Measurements from ENCODE around the gene GPATCH1. TPM values are rescaled to one million over a fixed set of nuclear protein-coding genes. Genes with fewer than 3 reads are reported as not detected.

The GPATCH1 gene
- total and polyA plus RNA-seq, 2 of the 13 experiments (the other 11 are each of a cell fraction or from before 2014, with no cell fraction given), result 6.8 to 6.9 TPM

DNA sequence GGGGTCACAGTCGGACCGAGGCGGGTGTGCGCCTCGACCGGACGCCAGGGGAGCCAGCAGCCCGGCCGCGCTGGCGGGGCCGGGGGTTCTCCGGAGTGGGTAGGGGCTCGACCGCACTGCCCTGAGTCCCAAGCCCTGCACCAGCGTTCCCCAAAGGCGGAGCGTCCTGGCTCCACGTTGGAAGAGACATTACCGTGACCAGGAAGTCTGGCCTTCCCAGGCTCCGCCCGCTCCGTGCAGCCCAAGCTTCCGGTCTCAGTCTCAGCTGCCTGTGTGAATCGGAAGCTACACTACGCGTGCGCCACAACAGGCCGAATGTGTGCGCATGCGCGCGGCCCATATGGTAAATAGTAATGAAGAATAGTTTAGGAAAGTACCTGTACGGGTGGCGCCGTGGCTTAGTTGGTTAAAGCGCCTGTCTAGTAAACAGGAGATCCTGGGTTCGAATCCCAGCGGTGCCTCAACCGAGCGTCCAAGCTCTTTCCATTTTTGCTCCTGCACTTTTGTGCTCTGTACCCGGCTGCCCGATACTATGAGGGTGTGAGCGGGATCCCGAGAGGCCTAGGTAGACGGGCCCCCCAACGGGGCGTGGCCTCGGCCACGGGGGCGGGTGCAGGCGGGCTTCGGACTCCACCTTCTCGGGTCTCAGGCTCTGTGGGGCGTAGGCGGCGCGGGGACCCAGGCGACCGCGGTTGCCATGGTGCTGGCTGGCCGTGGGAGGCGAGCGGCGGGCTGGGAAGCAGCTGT lies 95.9 kb downstream of the GPATCH1 start (continued):
- TF ChIP-seq ZFP82 (CRISPR knock-in tag; IDR thresholded peaks at IDR 0.05; ENCODE audit: borderline replicate concordance) (0 out of 2 replicates have a peak, but pooled peaks have one; percentile 33), SPEN (CRISPR knock-in tag; IDR thresholded peaks at IDR 0.05; ENCODE audit: low read depth) (peak; percentile 55; the same call in 1 of the 2 replicates), POLR2G (IDR thresholded peaks at IDR 0.05; ENCODE audit: low read depth, low read length) (peak; percentile 98), ZSCAN21 (CRISPR knock-in tag; IDR thresholded peaks at IDR 0.05; ENCODE audit: borderline replicate concordance) (peak; percentile 88), ZBTB7B (CRISPR knock-in tag; IDR thresholded peaks at IDR 0.05) (peak; percentile 26), ZNF24 (IDR thresholded peaks at IDR 0.05) (peak; percentile 99), RFX3 (CRISPR knock-in tag; IDR thresholded peaks at IDR 0.05) (peak; percentile 83), ZC3H13 (CRISPR knock-in tag; IDR thresholded peaks at IDR 0.05) (peak; percentile 15; the same call in 1 of the 2 replicates), NONO (IDR thresholded peaks at IDR 0.05) (no peak), NONO (CRISPR knock-in tag; conservative IDR thresholded peaks at IDR 0.05) (peak; percentile 73), ZFP37 (CRISPR knock-in tag; IDR thresholded peaks at IDR 0.05; ENCODE audit: borderline replicate concordance) (0 out of 2 replicates have a peak, but pooled peaks have one; percentile 16), SALL1 (CRISPR knock-in tag; IDR thresholded peaks at IDR 0.05) (peak; percentile 78), CBFB (CRISPR knock-in tag; IDR thresholded peaks at IDR 0.05) (peak; percentile 52; the same call in 1 of the 2 replicates), KDM3A (CRISPR knock-in tag; IDR thresholded peaks at IDR 0.05; ENCODE audit: low read depth) (peak; percentile 39; the same call in 1 of the 2 replicates), HDAC1 (CRISPR knock-in tag; IDR thresholded peaks at IDR 0.05) (peak; percentile 92; the same call in 1 of the 2 replicates), NFATC3 (CRISPR knock-in tag; IDR thresholded peaks at IDR 0.05) (peak; percentile 52; the same call in 1 of the 2 replicates), ZNF616 (CRISPR knock-in tag; IDR thresholded peaks at IDR 0.05; ENCODE audit: low read depth) (no peak), AKAP8 (CRISPR knock-in tag; IDR thresholded peaks at IDR 0.05) (0 out of 2 replicates have a peak, but pooled peaks have one; percentile 69), GZF1 (CRISPR knock-in tag; IDR thresholded peaks at IDR 0.05) (peak; percentile 84; the same call in 1 of the 2 replicates), ZSCAN9 (CRISPR knock-in tag; IDR thresholded peaks at IDR 0.05; ENCODE audit: borderline replicate concordance) (peak; percentile 89), RAD21 (CRISPR knock-in tag; IDR thresholded peaks at IDR 0.05) (no peak; the same call in none of the 2 replicates), NFKB2 (CRISPR knock-in tag; IDR thresholded peaks at IDR 0.05; ENCODE audit: borderline replicate concordance) (no peak), ZFP1 (CRISPR knock-in tag; IDR thresholded peaks at IDR 0.05) (peak; percentile 95), KDM5B (CRISPR knock-in tag; IDR thresholded peaks at IDR 0.05; ENCODE audit: borderline replicate concordance) (peak; percentile 36), POLR2A (IDR thresholded peaks at IDR 0.05; ENCODE audit: insufficient read depth in 1 of 2, low read depth in 2 of 2, low read length in 2 of 2) (peak; percentile 98 to 99), ZNF747 (CRISPR knock-in tag; IDR thresholded peaks at IDR 0.05; ENCODE audit: borderline replicate concordance) (peak; percentile 85; the same call in 1 of the 2 replicates)
- TF ChIP-seq, protein P1, sequence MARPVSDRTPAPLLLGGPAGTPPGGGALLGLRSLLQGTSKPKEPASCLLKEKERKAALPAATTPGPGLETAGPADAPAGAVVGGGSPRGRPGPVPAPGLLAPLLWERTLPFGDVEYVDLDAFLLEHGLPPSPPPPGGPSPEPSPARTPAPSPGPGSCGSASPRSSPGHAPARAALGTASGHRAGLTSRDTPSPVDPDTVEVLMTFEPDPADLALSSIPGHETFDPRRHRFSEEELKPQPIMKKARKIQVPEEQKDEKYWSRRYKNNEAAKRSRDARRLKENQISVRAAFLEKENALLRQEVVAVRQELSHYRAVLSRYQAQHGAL (CRISPR knock-in tag; IDR thresholded peaks at IDR 0.05; ENCODE audit: not compliant biosample characterization), result peak; percentile 37
- TF ChIP-seq, protein P2, sequence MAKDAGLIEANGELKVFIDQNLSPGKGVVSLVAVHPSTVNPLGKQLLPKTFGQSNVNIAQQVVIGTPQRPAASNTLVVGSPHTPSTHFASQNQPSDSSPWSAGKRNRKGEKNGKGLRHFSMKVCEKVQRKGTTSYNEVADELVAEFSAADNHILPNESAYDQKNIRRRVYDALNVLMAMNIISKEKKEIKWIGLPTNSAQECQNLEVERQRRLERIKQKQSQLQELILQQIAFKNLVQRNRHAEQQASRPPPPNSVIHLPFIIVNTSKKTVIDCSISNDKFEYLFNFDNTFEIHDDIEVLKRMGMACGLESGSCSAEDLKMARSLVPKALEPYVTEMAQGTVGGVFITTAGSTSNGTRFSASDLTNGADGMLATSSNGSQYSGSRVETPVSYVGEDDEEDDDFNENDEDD (CRISPR knock-in tag; IDR thresholded peaks at IDR 0.05; ENCODE audit: borderline replicate concordance), result peak; percentile 12; the same call in 1 of the 2 replicates
- TF ChIP-seq, protein P3, sequence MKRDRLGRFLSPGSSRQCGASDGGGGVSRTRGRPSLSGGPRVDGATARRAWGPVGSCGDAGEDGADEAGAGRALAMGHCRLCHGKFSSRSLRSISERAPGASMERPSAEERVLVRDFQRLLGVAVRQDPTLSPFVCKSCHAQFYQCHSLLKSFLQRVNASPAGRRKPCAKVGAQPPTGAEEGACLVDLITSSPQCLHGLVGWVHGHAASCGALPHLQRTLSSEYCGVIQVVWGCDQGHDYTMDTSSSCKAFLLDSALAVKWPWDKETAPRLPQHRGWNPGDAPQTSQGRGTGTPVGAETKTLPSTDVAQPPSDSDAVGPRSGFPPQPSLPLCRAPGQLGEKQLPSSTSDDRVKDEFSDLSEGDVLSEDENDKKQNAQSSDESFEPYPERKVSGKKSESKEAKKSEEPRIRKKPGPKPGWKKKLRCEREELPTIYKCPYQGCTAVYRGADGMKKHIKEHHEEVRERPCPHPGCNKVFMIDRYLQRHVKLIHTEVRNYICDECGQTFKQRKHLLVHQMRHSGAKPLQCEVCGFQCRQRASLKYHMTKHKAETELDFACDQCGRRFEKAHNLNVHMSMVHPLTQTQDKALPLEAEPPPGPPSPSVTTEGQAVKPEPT (CRISPR knock-in tag; IDR thresholded peaks at IDR 0.05; ENCODE audit: low read depth), result no peak
